GM12864 (cell line): ENCODE measurements around the gene SLC22A4.

Experiments used
- DNase-seq: peaks from one replicate; pipeline ENCODE4 v3.0.0-alpha.2; 2011; ENCODE audit warnings: low read depth
- H3K4me3 ChIP-seq: 2 replicates; pipeline ENCODE4 v1.5.1; 2011; ENCODE audit warnings: mild to moderate bottlenecking, low read depth, low read length, control low read depth
- CTCF ChIP-seq: IDR thresholded peaks from 2 replicates; pipeline ENCODE4 v1.5.1; 2011; ENCODE audit warnings: low read depth, mild to moderate bottlenecking, moderate library complexity, low read length, control low read depth, inconsistent platforms; ENCODE audit errors: missing control alignments

SLC22A4 gene

GRCh38 chr5:132258102-132259068, 35.8 kb upstream of the SLC22A4 start:
- TF ChIP-seq CTCF = no peak
- DNase-seq = no peak
- H3K4me3 ChIP-seq = no peak overlapping the region

DNA sequence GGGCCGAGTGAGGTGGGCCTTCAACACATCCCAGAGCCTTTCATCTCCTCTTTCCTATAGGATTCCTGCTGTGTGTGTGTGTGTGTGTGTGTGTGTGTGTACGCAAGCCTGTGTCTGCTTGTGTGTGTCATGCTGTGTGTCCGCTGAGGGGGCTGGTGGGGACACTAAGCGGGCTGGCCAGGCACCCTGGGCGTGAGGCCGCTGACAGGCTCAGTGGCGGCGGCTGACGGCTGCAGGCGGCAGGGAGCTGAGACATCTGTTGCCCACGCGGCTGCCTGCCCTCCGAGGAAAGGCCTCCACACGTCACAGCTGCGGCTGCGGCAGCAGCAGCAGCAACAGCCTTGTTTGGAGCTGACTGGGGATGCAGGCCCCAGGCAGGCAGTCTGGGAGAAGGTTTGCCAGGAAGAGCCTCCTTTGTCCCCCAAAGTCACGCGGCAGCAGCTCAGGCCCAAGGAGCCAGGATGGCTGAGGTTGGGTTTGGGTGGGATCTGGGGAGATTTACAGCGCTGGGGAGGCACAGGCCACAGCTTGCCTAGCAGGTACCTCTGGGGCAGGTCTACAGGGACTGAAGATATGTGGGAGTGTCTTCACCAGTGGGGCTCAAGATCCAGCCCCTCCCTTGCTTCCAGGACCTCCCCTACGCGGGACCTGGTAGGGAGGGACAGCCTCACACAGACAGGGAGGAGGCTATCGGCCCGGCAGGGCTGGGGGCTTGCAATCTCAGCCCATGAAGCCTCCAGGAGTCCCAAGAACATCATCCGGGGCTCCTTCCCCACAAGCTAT, 34.9 kb upstream of the SLC22A4 start:
- DNase-seq = no peak

DNA sequence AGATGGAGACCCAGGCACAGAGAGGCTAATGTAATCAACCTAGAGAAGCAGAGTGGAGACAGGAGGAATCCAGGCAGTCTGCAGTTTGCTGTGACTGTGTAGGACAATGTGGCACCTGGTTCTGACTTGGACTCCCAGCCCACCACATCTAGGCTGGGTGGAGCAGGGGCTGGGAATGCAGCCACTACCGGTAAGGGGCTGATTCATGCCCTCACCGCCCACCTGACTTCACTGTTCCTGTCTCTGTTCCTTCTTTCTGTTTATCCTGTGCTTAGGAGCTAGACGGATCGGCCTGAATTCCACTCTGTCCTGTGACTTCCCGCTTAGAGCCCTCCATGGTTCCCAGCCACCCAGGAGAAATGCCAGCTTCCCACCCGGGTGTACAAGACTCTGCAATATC, 34.1 kb upstream of the SLC22A4 start:
- no peak for TF ChIP-seq CTCF
- H3K4me3 ChIP-seq = no peak overlapping the region
- no peak for DNase-seq

More for the DNA sequence above, 34.9 kb upstream of the SLC22A4 start:
- no peak overlapping the region for H3K4me3 ChIP-seq
- TF ChIP-seq CTCF = no peak

DNA sequence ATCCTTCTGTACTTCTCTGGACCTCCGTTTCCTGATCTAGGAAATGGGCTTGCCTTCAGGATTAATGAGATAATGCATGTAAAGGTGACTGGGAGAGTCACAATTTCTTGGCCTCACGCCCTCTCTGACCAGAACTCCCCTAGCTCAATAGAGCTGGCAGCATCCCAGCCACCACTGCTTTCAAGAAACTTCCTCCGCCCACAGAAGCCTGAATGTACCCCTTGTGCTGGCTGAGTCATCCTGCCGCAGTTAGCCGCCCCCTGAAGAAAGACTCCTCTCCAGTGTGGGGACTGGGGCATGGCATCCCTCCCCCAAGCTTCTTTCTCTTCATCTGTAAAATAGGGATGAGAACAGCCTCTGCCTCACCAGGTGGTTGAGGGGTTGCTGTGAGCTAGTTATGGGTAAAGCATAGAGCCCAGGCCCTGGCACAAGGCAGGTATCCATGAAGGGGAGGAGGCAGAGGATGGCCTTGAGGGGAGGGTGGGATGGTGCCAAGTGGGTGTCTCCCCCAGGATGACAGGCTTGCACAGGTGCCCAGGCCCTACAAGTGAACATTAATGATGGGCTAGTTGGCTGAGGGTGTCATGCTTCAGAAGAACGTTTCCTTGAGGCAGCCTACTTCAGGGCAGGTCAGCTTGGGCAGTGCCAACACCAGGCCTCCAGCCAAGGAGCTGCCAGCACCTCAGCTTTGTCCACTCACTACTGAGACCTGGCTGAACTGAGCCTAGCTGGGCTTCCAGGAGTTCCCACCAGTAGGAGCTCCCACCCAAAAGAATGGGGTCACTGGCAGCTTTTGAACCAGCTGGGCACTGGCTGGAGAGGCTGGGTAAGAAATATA, 33.3 kb upstream of the SLC22A4 start:
- H3K4me3 ChIP-seq = no peak overlapping the region
- no peak for TF ChIP-seq CTCF
- DNase-seq = no peak

GRCh38 chr5:132261881-132262845, 32.0 kb upstream of the SLC22A4 start:
- no peak overlapping the region for H3K4me3 ChIP-seq
- DNase-seq = no peak
- no peak for TF ChIP-seq CTCF
